D721Med (cell line): ENCODE results near the gene LPCAT1.

Source experiments
- DNase-seq: peaks from one replicate; pipeline ENCODE4 v3.0.0; 2011; ENCODE audit warnings: low spot score; ENCODE audit not compliant: insufficient read length
- FAIRE-seq: peaks from 2 replicates; lab custom pipeline; 2011; peaks lifted over from hg19 to GRCh38; lab: Jason Lieb, UNC
- CTCF ChIP-seq: IDR thresholded peaks from 2 replicates; pipeline ENCODE4 v1.5.1; 2012; ENCODE audit warnings: mild to moderate bottlenecking, control low read depth; ENCODE audit not compliant: insufficient read depth; ENCODE audit errors: missing control alignments

Gene LPCAT1

GRCh38 chr5:1494780-1495524 is 28.8 kb downstream of the LPCAT1 start:
- FAIRE-seq (no peak), DNase-seq (no peak)
- no peak for TF ChIP-seq CTCF

- FAIRE-seq (no peak), DNase-seq (no peak)
- TF ChIP-seq CTCF, result no peak
These were observed 29.8 kb downstream of the LPCAT1 start for GRCh38 chr5:1493941-1494340.

- FAIRE-seq, result no peak
- no peak for TF ChIP-seq CTCF
- DNase-seq, result no peak
These were observed 30.3 kb downstream of the LPCAT1 start for GRCh38 chr5:1493413-1493812.

- FAIRE-seq (no peak), DNase-seq (no peak)
- TF ChIP-seq CTCF, result no peak
These were observed 31.0 kb downstream of the LPCAT1 start for GRCh38 chr5:1492757-1493156.

- no peak for TF ChIP-seq CTCF
- DNase-seq (no peak), FAIRE-seq (no peak)
These were observed 33.4 kb downstream of the LPCAT1 start for GRCh38 chr5:1490376-1490775.

- no peak for DNase-seq
- no peak for TF ChIP-seq CTCF
- no peak for FAIRE-seq
These were observed 34.0 kb downstream of the LPCAT1 start for GRCh38 chr5:1489754-1490153.
